ENCODE measurements around the gene AP5S1. TPM values are rescaled to one million over a fixed set of nuclear protein-coding genes. Genes with fewer than 3 reads are reported as not detected.

AP5S1 gene
- total RNA-seq, 1 donor from 2014 or later, result 14.4 TPM

DNA sequence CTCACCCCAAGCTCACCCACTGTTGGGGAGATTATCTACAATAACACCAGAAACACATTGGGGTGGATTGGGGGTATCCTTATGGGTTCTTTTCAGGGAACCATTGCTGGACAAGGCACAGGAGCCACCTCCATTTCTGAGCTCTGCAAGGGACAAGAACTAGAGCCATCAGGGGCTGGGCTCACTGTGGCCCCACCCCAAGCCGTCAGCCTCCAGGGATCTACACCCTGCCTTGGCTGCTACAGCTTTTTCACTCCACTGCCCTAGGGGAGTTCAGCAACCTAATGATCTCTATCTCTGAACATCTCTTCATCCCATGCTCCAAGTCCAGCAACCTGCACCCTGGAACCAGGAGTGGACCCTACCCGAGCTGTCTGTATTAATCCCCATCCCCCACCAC is 47.5 kb downstream of the AP5S1 start:
- no peak for DNase-seq (ENCODE audit: low read depth)
- H3K4me3 ChIP-seq (ENCODE audit: low read depth, low read length), result no peak overlapping the region
- TF ChIP-seq, protein P1, sequence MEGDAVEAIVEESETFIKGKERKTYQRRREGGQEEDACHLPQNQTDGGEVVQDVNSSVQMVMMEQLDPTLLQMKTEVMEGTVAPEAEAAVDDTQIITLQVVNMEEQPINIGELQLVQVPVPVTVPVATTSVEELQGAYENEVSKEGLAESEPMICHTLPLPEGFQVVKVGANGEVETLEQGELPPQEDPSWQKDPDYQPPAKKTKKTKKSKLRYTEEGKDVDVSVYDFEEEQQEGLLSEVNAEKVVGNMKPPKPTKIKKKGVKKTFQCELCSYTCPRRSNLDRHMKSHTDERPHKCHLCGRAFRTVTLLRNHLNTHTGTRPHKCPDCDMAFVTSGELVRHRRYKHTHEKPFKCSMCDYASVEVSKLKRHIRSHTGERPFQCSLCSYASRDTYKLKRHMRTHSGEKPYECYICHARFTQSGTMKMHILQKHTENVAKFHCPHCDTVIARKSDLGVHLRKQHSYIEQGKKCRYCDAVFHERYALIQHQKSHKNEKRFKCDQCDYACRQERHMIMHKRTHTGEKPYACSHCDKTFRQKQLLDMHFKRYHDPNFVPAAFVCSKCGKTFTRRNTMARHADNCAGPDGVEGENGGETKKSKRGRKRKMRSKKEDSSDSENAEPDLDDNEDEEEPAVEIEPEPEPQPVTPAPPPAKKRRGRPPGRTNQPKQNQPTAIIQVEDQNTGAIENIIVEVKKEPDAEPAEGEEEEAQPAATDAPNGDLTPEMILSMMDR (conservative IDR thresholded peaks at IDR 0.05; ENCODE audit: low read depth, low read length), result no peak

DNA sequence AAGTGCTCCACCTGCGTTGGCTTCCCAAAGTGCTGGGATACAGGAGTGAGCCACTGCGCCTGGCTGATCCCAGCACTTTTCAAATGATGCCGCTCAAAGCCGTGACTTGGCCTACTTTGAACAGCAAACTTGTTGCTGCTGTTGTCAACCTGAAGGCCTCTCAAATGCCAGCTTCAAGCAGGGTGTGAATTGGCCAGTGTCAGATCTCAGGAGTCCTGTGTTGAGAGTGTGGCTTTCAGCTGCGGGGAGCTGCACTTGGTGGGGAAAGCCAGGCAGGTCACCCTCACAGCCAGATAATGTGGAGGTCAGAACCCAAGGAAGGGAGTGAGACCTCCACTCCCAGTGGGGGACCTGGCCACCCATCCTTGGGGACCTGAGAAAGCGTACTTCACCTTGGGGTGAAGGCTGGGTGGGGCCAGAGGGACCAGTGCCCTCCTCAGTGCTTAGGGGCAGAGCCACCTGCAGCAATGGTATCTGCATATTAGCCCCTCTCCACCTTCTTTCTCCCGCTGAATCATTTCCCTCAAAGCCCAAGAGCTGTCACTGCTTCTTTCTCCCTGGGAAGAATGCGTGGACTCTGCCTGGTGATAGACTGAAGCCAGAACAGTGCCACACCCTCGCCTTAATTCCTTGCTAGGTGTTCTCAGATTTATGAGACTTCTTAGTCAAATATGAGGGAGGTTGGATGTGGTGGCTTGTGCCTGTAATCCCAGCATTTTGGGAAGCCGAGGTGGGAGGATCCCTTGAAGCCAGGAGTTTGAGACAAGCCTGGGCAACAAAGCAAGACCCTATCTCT is 49.7 kb downstream of the AP5S1 start:
- TF ChIP-seq, protein P1 (conservative IDR thresholded peaks at IDR 0.05; ENCODE audit: low read depth, low read length), result no peak
- no peak overlapping the region for H3K4me3 ChIP-seq (ENCODE audit: low read depth, low read length)
- no peak for DNase-seq (ENCODE audit: low read depth)

DNA sequence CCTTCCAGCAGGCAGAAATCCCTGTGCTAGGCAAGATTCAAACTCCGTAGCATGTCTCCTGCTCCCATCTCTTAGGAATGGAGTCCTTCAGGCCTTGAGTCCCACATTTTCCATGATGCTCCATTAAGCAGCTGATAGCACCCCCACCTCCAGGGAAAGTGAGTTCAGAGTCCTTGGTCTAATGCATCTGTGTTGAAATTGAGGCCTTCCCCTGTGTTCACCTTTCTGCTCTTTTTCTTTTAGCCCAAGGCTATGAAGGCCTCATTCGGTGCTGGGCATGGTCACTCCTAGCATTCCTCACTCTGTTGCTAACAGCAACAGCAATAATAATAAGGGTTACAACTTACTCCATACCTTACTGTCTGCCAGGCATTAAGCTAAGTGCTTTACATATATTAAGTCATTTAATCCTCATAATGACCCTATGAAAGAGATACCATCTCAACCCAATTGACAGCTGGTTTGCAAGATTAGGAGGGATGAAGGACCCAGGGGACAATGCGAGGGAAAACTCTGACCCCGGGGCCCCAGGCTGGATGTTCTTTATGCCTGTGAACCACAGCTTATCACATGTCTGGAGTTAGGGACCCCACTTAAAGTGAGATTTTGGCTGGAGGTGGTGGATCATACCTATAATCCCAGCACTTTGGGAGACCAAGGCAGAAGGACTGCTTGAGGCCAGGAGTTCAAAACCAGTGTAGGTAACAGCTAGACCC is 51.4 kb downstream of the AP5S1 start:
- peak; percentile 40 for DNase-seq (ENCODE audit: low read depth)
- no peak overlapping the region for H3K4me3 ChIP-seq (ENCODE audit: low read depth, low read length)
- TF ChIP-seq, protein P1 (conservative IDR thresholded peaks at IDR 0.05; ENCODE audit: low read depth, low read length), result no peak

DNA sequence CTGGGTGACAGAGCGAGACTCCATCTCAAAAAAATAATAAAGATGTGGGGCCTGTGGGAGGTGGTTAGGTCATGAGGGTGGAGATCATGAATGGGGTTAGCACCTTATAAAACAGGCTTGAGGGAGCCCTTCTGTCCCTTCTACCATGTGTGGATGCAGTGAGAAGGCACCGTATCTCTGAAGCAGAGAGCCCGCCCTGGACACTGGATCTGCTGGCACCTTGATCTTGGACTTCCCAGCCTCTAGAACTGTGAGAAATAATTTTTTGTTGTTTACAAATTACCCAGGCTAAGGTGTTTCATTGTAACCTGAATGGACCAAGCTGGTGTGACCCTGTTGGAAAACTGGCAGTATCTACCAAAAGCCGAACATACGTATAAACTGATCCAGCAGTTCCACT is 53.2 kb downstream of the AP5S1 start:
- H3K4me3 ChIP-seq (ENCODE audit: low read depth, low read length), result no peak overlapping the region
- DNase-seq (ENCODE audit: low read depth), result no peak
- TF ChIP-seq, protein P1 (conservative IDR thresholded peaks at IDR 0.05; ENCODE audit: low read depth, low read length), result no peak

DNA sequence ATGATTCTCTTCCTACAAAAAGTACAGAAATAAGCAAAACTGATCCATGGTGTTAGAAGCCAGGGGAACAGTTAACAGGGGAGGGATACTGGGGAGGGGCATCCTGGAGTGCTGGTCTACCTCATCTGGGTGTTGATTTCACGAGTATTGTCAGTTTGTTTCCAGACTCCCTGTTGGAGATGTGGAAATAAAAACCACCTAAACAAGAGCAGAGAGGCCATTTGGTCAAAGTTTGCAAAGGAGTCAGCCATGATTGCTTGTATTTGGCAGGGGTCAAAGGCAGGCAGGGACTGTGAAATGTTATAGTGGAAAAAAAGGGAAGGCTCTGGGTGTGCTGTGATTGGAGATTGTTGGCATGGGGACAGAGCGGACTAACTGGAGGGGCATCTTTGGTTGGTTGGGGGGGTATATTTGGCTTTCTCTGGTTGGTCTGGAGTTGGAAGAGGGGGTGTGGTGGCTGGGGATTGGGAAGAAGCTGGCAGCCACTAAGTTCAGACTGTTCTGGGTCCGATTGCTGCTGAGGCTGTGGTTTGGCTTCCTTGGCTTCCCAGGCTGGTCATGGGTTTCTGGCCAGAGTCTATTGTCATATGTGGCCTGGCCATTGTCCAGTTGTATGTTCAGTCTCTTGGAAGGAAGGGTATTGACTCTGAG is 54.0 kb downstream of the AP5S1 start:
- TF ChIP-seq, protein P1 (conservative IDR thresholded peaks at IDR 0.05; ENCODE audit: low read depth, low read length), result no peak

GRCh38 chr20:3875378-3875974 is 55.1 kb downstream of the AP5S1 start:
- no peak for DNase-seq (ENCODE audit: low read depth)
- TF ChIP-seq, protein P1 (conservative IDR thresholded peaks at IDR 0.05; ENCODE audit: low read depth, low read length), result no peak
- no peak overlapping the region for H3K4me3 ChIP-seq (ENCODE audit: low read depth, low read length)

More for the DNA sequence above, 54.0 kb downstream of the AP5S1 start:
- H3K4me3 ChIP-seq (ENCODE audit: low read depth, low read length), result no peak overlapping the region
- no peak for DNase-seq (ENCODE audit: low read depth)
